ENCODE results near the gene TMEM88. TPM values are rescaled to one million over a fixed set of nuclear protein-coding genes. Genes with fewer than 3 reads are reported as not detected.

The TMEM88 gene
- total RNA-seq, 1 donor from 2014 or later: not detected

DNA sequence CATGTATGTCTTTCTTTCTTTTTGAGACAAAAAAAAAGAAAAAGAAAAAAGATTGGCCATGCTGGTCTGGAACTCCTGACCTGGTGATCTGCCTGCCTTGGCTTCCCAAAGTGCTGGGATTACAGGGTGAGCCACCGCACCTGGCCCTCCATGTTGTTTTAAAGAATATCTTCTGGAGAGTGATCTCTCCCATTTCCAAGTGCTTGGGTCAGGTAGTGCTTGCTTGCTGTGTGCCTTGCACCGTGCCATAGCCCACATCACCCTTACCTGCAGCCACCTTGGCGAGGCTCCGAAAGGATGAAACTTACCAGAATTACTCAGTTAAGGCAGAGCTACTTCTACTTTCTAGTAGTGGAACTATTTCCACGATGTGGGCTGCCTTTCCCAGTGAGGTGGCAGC is 39.9 kb upstream of the TMEM88 start:
- no peak for FAIRE-seq
- no peak for DNase-seq (ENCODE audit: low read depth)
- H3K4me3 ChIP-seq (ENCODE audit: low read depth, low read length): no peak overlapping the region
- no peaks in the 10 kb centered on the region for H3K36me3 ChIP-seq (ENCODE audit: control insufficient read depth, insufficient read depth, low read length)
- no peaks in the 10 kb centered on the region for H3K27me3 ChIP-seq (ENCODE audit: control insufficient read depth, insufficient read depth, low read length)
- TF ChIP-seq, protein P1, sequence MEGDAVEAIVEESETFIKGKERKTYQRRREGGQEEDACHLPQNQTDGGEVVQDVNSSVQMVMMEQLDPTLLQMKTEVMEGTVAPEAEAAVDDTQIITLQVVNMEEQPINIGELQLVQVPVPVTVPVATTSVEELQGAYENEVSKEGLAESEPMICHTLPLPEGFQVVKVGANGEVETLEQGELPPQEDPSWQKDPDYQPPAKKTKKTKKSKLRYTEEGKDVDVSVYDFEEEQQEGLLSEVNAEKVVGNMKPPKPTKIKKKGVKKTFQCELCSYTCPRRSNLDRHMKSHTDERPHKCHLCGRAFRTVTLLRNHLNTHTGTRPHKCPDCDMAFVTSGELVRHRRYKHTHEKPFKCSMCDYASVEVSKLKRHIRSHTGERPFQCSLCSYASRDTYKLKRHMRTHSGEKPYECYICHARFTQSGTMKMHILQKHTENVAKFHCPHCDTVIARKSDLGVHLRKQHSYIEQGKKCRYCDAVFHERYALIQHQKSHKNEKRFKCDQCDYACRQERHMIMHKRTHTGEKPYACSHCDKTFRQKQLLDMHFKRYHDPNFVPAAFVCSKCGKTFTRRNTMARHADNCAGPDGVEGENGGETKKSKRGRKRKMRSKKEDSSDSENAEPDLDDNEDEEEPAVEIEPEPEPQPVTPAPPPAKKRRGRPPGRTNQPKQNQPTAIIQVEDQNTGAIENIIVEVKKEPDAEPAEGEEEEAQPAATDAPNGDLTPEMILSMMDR (IDR thresholded peaks at IDR 0.05; ENCODE audit: insufficient read depth, low read length, severe bottlenecking): no peak

GRCh38 chr17:7816926-7817642 is 37.8 kb upstream of the TMEM88 start:
- TF ChIP-seq, protein P1 (IDR thresholded peaks at IDR 0.05; ENCODE audit: insufficient read depth, low read length, severe bottlenecking): no peak
- Histone ChIP-seq H3K27me3 (ENCODE audit: control insufficient read depth, insufficient read depth, low read length) (no peaks in the 10 kb centered on the region), H3K4me3 (ENCODE audit: low read depth, low read length) (no peak overlapping the region), H3K36me3 (ENCODE audit: control insufficient read depth, insufficient read depth, low read length) (no peaks in the 10 kb centered on the region)
- FAIRE-seq: no peak
- no peak for DNase-seq (ENCODE audit: low read depth)

DNA sequence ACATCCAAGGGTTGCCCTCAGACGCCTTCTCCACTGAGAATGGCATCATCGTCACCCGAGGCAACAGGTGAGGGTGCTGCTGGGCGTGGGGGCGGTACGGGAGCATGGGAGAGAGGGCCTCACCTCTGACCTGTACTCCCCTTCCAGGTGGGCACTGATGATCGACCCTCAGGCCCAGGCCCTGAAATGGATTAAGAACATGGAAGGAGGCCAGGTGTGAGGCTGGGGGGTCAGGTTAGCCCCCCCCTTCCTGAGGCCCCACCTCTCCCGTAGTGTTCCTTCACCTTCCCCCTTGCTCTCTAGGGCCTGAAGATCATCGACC is 37.3 kb upstream of the TMEM88 start:
- Histone ChIP-seq H3K36me3 (ENCODE audit: control insufficient read depth, insufficient read depth, low read length) (no peaks in the 10 kb centered on the region), H3K27me3 (ENCODE audit: control insufficient read depth, insufficient read depth, low read length) (no peaks in the 10 kb centered on the region), H3K4me3 (ENCODE audit: low read depth, low read length) (no peak overlapping the region)
- no peak for FAIRE-seq
- TF ChIP-seq, protein P1 (IDR thresholded peaks at IDR 0.05; ENCODE audit: insufficient read depth, low read length, severe bottlenecking): no peak
- no peak for DNase-seq (ENCODE audit: low read depth)

DNA sequence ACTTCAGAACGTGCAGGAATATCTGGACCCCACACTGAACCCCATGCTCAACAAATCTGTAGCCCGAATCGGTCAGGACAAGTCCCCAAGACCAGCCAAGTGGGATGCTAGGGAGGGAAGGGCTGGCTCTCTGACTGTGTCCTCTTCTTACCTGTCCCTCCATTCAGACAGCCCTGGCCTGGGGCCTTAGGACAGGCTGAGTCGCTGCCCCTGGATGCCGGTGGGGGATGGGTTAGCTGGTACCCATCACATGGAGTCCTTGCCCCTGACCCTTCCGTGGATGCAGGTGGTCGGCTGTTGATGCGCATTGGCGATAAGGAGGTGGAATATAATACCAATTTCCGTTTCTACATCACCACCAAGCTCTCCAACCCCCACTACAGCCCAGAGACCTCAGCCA is 36.8 kb upstream of the TMEM88 start:
- no peaks in the 10 kb centered on the region for H3K36me3 ChIP-seq (ENCODE audit: control insufficient read depth, insufficient read depth, low read length)
- FAIRE-seq (no peak), DNase-seq (ENCODE audit: low read depth) (no peak)
- no peak overlapping the region for H3K4me3 ChIP-seq (ENCODE audit: low read depth, low read length)
- H3K27me3 ChIP-seq (ENCODE audit: control insufficient read depth, insufficient read depth, low read length): no peaks in the 10 kb centered on the region
- TF ChIP-seq, protein P1 (IDR thresholded peaks at IDR 0.05; ENCODE audit: insufficient read depth, low read length, severe bottlenecking): no peak

DNA sequence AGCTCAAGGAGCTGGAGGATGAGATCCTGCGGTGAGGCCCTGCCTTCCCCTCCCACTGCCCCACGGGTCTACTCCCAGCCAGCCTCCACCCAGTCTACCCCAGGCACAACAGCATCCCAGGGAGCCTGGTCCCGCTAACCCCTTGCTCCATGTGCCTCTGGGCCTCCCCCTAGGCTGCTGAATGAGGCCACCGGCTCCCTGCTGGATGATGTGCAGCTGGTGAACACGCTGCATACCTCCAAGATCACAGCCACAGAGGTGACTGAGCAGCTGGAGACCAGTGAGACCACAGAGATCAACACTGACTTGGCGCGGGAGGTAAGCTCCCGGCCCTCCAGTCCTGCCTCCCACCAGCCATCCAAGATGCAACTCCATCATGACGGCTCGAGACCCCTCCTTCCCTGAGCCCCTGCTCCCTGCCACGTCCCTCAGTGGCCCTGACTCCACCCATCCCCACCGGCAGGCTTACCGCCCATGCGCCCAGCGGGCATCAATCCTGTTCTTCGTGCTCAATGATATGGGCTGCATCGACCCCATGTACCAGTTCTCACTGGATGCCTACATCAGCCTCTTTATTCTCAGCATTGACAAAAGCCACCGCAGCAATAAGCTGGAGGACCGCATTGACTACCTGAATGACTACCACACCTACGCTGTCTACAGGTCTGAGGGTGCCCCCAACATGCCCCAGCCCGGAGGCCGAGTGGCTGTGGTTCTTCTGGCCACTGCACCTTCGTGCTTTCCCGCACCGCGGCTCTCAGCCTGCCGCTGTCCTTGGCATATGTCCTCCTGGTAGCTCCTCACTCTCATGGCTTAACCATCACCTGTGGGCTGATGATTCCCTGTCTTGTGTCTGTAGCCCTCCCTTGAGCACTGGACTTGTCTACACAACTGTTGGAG is 35.9 kb upstream of the TMEM88 start:
- TF ChIP-seq, protein P1 (IDR thresholded peaks at IDR 0.05; ENCODE audit: insufficient read depth, low read length, severe bottlenecking): no peak
- DNase-seq (ENCODE audit: low read depth) (no peak), FAIRE-seq (no peak)
- no peaks in the 10 kb centered on the region for H3K36me3 ChIP-seq (ENCODE audit: control insufficient read depth, insufficient read depth, low read length)
- H3K4me3 ChIP-seq (ENCODE audit: low read depth, low read length): no peak overlapping the region
- no peaks in the 10 kb centered on the region for H3K27me3 ChIP-seq (ENCODE audit: control insufficient read depth, insufficient read depth, low read length)

Measured in bronchial epithelial cell (primary cell).